ENCODE results near the gene SCUBE3. TPM values are rescaled to one million over a fixed set of nuclear protein-coding genes. Genes with fewer than 3 reads are reported as not detected.

SCUBE3 gene
- total and polyA plus RNA-seq, 12 donors = 1.2 to 18.8 (median 8.4) TPM

DNA sequence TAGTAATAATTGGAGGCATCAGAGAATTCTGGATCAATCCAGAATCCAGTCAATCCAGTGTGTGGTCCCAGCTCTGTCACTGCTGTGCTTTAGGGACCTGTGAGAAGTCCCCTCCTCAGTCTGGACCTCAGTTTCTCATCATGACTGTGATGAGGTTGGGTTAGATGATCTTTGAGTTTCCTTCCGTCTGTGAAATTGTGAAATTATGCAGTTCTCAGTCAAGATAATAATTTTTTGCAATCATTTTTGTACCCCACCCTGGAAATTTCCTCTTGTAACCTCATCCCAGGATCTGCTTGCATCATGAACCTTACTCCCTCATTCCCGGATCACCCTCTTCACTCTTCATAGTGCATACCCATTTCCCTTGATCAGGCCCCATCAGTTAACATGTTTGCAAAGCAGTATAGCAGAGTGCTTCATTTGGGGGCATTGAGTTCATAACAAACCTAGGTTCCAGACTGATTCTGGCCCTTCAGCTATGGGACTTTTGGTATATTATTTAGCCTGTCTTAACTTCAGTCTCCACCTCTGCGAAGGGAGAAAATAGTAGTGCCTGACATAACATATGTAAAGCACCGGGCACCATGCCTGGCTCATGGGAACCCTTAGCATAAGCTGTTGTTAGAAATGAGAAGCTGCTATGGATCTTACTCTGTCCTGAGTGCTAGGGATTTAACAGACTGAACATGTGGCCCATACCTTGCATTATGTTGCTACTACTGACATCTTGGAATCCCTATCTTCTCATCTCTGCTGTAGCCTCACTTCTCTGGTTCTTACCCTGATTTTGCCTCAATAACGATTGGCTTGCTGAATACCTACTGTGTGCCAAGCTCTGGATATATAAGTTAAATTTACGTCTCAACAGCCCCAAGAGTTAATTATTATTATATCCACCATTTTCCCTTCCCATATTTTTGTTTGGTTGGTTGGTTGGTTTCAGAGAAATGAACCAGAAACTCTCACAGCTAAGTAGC is 47.1 kb downstream of the SCUBE3 start:
- Histone ChIP-seq H3K27me3 (no peaks in the 10 kb centered on the region), H3K4me1 (peaks cover 7 to 67% (median 37%) of the 10 kb centered on the region in 9 donors), H3K36me3 (no peaks in the 10 kb centered on the region), H3K4me3 (peak overlapping the region; percentile 63 to 95 (median 81)), H3K9me3 (no peaks in the 10 kb centered on the region), H3K27ac (peak overlapping the region; percentile 94 to 100 (median 98))
- ATAC-seq (no peak), DNase-seq (no peak)
- intact Hi-C loops (cut with DNase I) = no loop called here
- TF ChIP-seq, protein P1, sequence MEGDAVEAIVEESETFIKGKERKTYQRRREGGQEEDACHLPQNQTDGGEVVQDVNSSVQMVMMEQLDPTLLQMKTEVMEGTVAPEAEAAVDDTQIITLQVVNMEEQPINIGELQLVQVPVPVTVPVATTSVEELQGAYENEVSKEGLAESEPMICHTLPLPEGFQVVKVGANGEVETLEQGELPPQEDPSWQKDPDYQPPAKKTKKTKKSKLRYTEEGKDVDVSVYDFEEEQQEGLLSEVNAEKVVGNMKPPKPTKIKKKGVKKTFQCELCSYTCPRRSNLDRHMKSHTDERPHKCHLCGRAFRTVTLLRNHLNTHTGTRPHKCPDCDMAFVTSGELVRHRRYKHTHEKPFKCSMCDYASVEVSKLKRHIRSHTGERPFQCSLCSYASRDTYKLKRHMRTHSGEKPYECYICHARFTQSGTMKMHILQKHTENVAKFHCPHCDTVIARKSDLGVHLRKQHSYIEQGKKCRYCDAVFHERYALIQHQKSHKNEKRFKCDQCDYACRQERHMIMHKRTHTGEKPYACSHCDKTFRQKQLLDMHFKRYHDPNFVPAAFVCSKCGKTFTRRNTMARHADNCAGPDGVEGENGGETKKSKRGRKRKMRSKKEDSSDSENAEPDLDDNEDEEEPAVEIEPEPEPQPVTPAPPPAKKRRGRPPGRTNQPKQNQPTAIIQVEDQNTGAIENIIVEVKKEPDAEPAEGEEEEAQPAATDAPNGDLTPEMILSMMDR (IDR thresholded peaks at IDR 0.05) = no peak
- 78 to 80% methylated on average over 6 of the region's 6 CpGs for WGBS, 2 donors

DNA sequence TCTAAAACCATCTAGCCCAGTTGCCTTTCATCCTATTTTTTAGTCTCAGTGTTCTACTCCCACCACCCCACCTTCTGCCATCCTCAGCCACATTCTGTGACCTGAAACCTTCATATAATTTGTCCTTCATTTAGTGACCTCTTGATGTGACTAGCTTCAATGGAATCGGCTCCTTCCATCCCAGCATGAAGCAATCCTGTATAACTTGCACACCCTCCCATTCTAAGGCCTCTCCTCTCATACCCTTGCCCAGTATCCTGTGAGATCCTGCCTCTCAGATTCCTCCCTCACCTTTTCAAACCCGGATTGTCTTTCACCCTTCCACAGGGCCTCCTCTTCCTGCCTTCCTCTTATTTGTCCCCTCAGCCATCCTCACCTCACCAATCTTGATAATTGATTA is 48.8 kb downstream of the SCUBE3 start:
- Histone ChIP-seq H3K4me3 (no peak overlapping the region), H3K4me1 (peaks cover 7 to 79% (median 37%) of the 10 kb centered on the region in 9 donors), H3K27ac (peak overlapping the region in 6 of 10 donors; percentile 19 to 100 (median 64)), H3K27me3 (no peaks in the 10 kb centered on the region), H3K36me3 (no peaks in the 10 kb centered on the region), H3K9me3 (no peaks in the 10 kb centered on the region)
- intact Hi-C loops (cut with DNase I) = no loop called here
- TF ChIP-seq, protein P1 (IDR thresholded peaks at IDR 0.05) = no peak
- no peak for DNase-seq
- ATAC-seq = no peak
- WGBS, 2 donors = 30 to 65% methylated on average over 2 of the region's 2 CpGs

DNA sequence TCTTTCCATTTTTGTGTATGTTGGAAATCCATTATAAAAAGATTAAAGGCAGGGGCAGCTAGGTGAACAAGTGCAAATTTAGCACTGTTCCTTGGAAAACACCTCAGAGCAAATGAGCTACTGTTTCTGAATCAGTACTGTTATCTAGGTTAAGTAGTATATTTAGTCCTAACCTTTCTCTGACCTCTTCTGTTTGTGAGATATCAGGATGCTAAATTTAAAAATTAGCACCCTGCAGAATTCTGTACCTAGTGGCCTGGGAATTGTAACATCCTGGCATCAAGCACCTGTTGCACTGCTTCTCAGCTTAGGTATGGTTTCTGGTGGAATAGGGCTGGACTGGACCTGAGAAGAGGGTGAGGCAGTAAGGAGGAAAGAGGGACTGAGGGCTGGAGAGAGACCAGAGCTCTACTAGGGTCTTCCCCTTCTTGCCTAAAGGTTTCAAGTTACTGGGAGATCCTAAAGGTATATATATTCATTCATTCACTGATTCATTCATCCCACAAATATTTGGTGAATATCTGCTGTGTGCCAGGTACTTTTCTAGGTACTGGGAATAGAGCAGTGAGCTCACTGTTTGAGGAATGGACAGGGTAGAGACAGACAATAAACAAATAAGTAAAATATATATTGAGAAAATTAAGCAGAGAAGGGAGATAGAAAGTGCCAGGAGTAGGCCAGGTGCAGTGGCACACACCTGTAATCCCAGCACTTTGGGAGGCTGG is 51.0 kb downstream of the SCUBE3 start:
- Histone ChIP-seq H3K4me3 (peak overlapping the region in 1 of 10 donors; percentile 7), H3K27ac (peak overlapping the region; percentile 31 to 80 (median 56)), H3K27me3 (no peaks in the 10 kb centered on the region), H3K36me3 (peaks cover 0 to 1% (median 0%) of the 10 kb centered on the region in 9 donors), H3K9me3 (no peaks in the 10 kb centered on the region), H3K4me1 (peaks cover 7 to 83% (median 31%) of the 10 kb centered on the region in 9 donors)
- peak in 4 of 8 donors; percentile 6 to 47 (median 18) for ATAC-seq
- TF ChIP-seq, protein P1 (IDR thresholded peaks at IDR 0.05) = no peak
- no peak for DNase-seq
- intact Hi-C loops (cut with DNase I) = no loop called here

DNA sequence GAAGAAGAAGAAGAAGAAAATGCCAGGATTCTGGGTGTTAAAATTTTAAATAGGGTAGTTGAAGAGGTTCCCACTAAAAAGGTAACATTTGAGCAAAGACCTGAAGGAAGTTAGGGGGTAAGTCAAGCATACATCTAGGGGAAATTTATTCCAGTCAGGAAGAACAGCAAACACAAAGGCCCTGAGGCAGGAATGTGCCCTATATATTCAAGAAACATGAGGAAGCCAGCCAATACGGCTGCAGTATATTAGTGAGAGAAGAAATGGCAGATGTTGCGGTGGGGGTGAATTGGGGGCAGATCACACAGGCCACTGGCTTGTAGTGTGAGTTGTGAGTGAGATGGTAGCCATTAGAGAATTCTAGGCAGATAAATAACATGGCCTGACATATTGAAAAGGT is 51.8 kb downstream of the SCUBE3 start:
- intact Hi-C loops (cut with DNase I) = no loop called here
- WGBS, 2 donors = 83 to 84% methylated on average over 2 of the region's 2 CpGs
- DNase-seq (no peak), ATAC-seq (no peak)
- Histone ChIP-seq H3K36me3 (peaks cover 0 to 9% (median 0%) of the 10 kb centered on the region in 9 donors), H3K4me3 (no peak overlapping the region), H3K27me3 (no peaks in the 10 kb centered on the region), H3K4me1 (peaks cover 7 to 78% (median 27%) of the 10 kb centered on the region in 9 donors), H3K27ac (peak overlapping the region in 7 of 10 donors; percentile 31 to 80 (median 59)), H3K9me3 (no peaks in the 10 kb centered on the region)
- TF ChIP-seq, protein P1 (IDR thresholded peaks at IDR 0.05) = no peak
